ENCODE results near the gene INTS13.

DNA sequence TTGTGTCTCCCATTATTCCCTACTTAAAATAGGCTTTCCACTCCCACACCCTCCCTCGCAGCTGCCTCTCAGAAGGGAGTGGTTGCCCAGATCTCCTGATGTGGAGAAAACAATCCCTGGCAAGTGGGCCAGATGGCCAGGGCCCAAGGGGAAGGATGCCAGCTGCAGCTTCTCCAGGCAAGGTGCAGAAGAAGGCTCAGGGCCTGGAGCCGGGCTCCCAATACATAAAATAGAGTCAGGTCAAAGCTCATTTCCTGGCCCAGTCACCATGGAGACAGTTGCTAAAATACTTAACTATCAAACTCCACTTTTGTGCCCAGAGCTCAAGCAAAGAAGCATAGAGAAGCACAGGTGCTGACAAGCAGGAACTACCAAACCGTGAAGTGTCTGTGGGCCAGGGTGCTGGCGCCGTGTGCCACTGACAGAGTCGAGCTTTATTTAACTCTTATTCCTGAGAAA, 59.1 kb downstream of the INTS13 start:
- TF ChIP-seq CTCF (optimal IDR thresholded peaks at IDR 0.05 in 1 of 3, IDR thresholded peaks at IDR 0.05 in 1 of 3, conservative IDR thresholded peaks at IDR 0.05 in 1 of 3; ENCODE audit: extremely low read depth in 1 of 3, insufficient read depth in 2 of 3, low read length in 3 of 3) = no peak
- TF ChIP-seq EZH2 (IDR thresholded peaks at IDR 0.05; ENCODE audit: low read length) = no peak

All from keratinocyte (primary cell).